GM23248 (cell line): ENCODE data around the gene EPX. TPM values are rescaled to one million over a fixed set of nuclear protein-coding genes. Genes with fewer than 3 reads are reported as not detected.

Experiments
- DNase-seq: peaks from one replicate; pipeline ENCODE4 v3.0.0-alpha.2; 2015
- H2AFZ ChIP-seq: fragments of 200-600 bp; sonication (generic); 2 replicates; pipeline ENCODE4 v1.6.1; 2016; ENCODE audit warnings: antibody characterized with exemption
- H3F3A ChIP-seq: fragments of 200-600 bp; sonication (generic); 2 replicates; pipeline ENCODE4 v1.6.1; 2016; ENCODE audit warnings: mild to moderate bottlenecking, antibody characterized with exemption, mixed run types; ENCODE audit not compliant: insufficient read depth
- H3K27ac ChIP-seq: fragments of 200-600 bp; sonication (generic); 2 replicates; pipeline ENCODE4 v1.5.1; 2016; ENCODE audit warnings: mild to moderate bottlenecking
- H3K27me3 ChIP-seq: fragments of 200-600 bp; sonication (generic); replicated peaks from 2 replicates; pipeline ENCODE4 v1.6.1; 2016; ENCODE audit warnings: mild to moderate bottlenecking; ENCODE audit not compliant: insufficient read depth
- H3K36me3 ChIP-seq: fragments of 200-600 bp; sonication (generic); 2 replicates; pipeline ENCODE4 v1.6.1; 2016; ENCODE audit warnings: low read depth, mild to moderate bottlenecking
- H3K4me1 ChIP-seq: fragments of 200-600 bp; sonication (generic); 2 replicates; pipeline ENCODE4 v1.6.1; 2016; ENCODE audit warnings: mild to moderate bottlenecking; ENCODE audit not compliant: insufficient read depth
- H3K4me2 ChIP-seq: fragments of 200-600 bp; sonication (generic); one replicate; pipeline ENCODE4 v1.6.1; 2016; ENCODE audit warnings: mild to moderate bottlenecking; ENCODE audit not compliant: unreplicated experiment
- H3K4me3 ChIP-seq: fragments of 200-600 bp; sonication (generic); 2 replicates; pipeline ENCODE4 v1.5.1; 2016; ENCODE audit warnings: mild to moderate bottlenecking
- H3K79me2 ChIP-seq: fragments of 200-600 bp; sonication (generic); 2 replicates; pipeline ENCODE4 v1.6.1; 2016; ENCODE audit warnings: mild to moderate bottlenecking; ENCODE audit not compliant: insufficient read depth
- H3K9ac ChIP-seq: fragments of 200-600 bp; sonication (generic); 2 replicates; pipeline ENCODE4 v1.6.1; 2016; ENCODE audit warnings: mild to moderate bottlenecking
- H3K9me2 ChIP-seq: fragments of 200-600 bp; sonication (generic); 2 replicates; pipeline ENCODE4 v1.6.1; 2016; ENCODE audit warnings: mixed run types, mild to moderate bottlenecking, moderate library complexity; ENCODE audit not compliant: insufficient read depth
- H3K9me3 ChIP-seq: fragments of 200-600 bp; sonication (generic); one replicate; pipeline ENCODE4 v1.6.1; 2017; ENCODE audit warnings: low read depth
- H4K20me1 ChIP-seq: fragments of 200-600 bp; sonication (generic); 2 replicates; pipeline ENCODE4 v1.6.0; 2016; ENCODE audit not compliant: insufficient read depth
- EZH2 ChIP-seq: fragments of 200-600 bp; sonication (generic); IDR thresholded peaks from 2 replicates; pipeline ENCODE4 v1.6.1; 2018; ENCODE audit warnings: antibody characterized with exemption, mild to moderate bottlenecking; ENCODE audit not compliant: insufficient read depth, poor library complexity, severe bottlenecking
- EZH2phosphoT487 ChIP-seq: fragments of 200-600 bp; sonication (generic); IDR thresholded peaks from 2 replicates; pipeline ENCODE4 v1.6.1; 2018; ENCODE audit warnings: antibody characterized with exemption, moderate library complexity, mild to moderate bottlenecking, low read depth; ENCODE audit not compliant: insufficient read depth
- WGBS, 2 experiments: methylation state at CpG; one replicate each; pipeline ENCODE4 v1.1.6; 2015 to 2017; ENCODE audit warnings: low lambda C conversion rate in 2 of 2, low coverage in 1 of 2; ENCODE audit errors: missing lambda C conversion rate in 2 of 2; 5-methylcytosine and 5-hydroxymethylcytosine counted together
- in situ Hi-C: fragments of 300-500 bp; cut with MboI; formaldehyde crosslinking; loops from 2 replicates; pipeline ENCODE4 v1.15.0; 2020
- polyA plus RNA-seq: library from polyadenylated mRNA; unstranded; fragments of >200 nt; fragmentation: Nextera tagmentation; extraction: Ambion mirVana; gene quantifications from 2 replicates; pipeline ENCODE4 v1.2.1, GENCODE V29; 2016
- total RNA-seq: library from RNA; depleted of rRNA; stranded (reverse); fragments of >200 nt; shearing (Covaris generic); gene quantifications from 2 replicates; pipeline ENCODE4 v1.2.3, GENCODE V29; 2014

The EPX gene
- total and polyA plus RNA-seq, 2 experiments from 2014 or later, result not detected

GRCh38 chr17:58202859-58203258 lies 10.3 kb downstream of the EPX start:
- in situ Hi-C loops, result no loop called here
- Histone ChIP-seq H3K4me1 (no peaks in the 10 kb centered on the region), H3K9me3 (no peaks in the 10 kb centered on the region), H2AFZ (no peak overlapping the region), H4K20me1 (no peaks in the 10 kb centered on the region), H3K9me2 (no peaks in the 10 kb centered on the region), H3K79me2 (no peaks in the 10 kb centered on the region), H3K4me2 (no peak overlapping the region), H3F3A (no peaks in the 10 kb centered on the region), H3K27ac (no peak overlapping the region), H3K9ac (no peak overlapping the region), H3K27me3 (0 out of 2 replicates have a peak, but pooled peaks cover 4% of the 10 kb centered on the region), H3K4me3 (no peak overlapping the region), H3K36me3 (no peaks in the 10 kb centered on the region)
- TF ChIP-seq EZH2 (no peak), EZH2phosphoT487 (no peak)
- 47 to 62% methylated on average over 7 of the region's 7 CpGs for WGBS, 2 experiments
- no peak for DNase-seq

- Histone ChIP-seq H3K4me3 (no peak overlapping the region), H3K27ac (no peak overlapping the region), H3F3A (no peaks in the 10 kb centered on the region), H3K4me2 (no peak overlapping the region), H3K9me2 (no peaks in the 10 kb centered on the region), H3K9me3 (no peaks in the 10 kb centered on the region), H3K27me3 (no peaks in the 10 kb centered on the region), H3K9ac (no peak overlapping the region), H3K36me3 (no peaks in the 10 kb centered on the region), H2AFZ (no peak overlapping the region), H3K79me2 (no peaks in the 10 kb centered on the region), H4K20me1 (no peaks in the 10 kb centered on the region), H3K4me1 (no peaks in the 10 kb centered on the region)
- in situ Hi-C loops, result no loop called here
- no peak for DNase-seq
- 80 to 83% methylated on average over 5 of the region's 5 CpGs for WGBS, 2 experiments
- TF ChIP-seq EZH2phosphoT487, result no peak
- no peak for TF ChIP-seq EZH2
Observed at GRCh38 chr17:58204796-58205195, 12.3 kb downstream of the EPX start.

DNA sequence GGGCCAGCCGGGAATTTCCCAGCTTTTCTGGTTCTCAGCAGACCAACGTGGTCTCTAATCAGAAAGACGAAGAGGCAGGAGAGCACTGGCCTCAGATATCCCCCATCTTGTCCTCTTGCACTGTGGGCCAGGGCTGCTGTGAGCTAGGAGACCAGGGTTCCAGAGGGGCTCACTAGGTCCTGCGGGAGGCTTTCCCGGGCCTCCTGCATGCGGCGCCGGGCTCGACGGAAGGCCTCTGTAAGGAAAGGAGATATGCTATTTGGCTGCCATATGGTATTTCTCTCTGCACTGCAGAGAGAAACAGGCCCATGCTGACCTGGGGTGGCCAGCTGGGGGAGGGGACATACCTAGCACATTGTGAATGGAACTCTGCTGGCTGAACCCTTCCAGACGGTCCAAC lies 13.4 kb downstream of the EPX start:
- H3K9me2 ChIP-seq, result no peaks in the 10 kb centered on the region
- H3K9me3 ChIP-seq, result no peaks in the 10 kb centered on the region
- no peak overlapping the region for H3K9ac ChIP-seq
- TF ChIP-seq EZH2 (no peak), EZH2phosphoT487 (no peak)
- in situ Hi-C loops, result no loop called here
- no peaks in the 10 kb centered on the region for H3K27me3 ChIP-seq
- no peaks in the 10 kb centered on the region for H4K20me1 ChIP-seq
- H3K4me2 ChIP-seq, result no peak overlapping the region
- no peak overlapping the region for H3K4me3 ChIP-seq
- no peak for DNase-seq
- H3K4me1 ChIP-seq, result no peaks in the 10 kb centered on the region
- H3K36me3 ChIP-seq, result no peaks in the 10 kb centered on the region
- no peaks in the 10 kb centered on the region for H3K79me2 ChIP-seq
- no peak overlapping the region for H3K27ac ChIP-seq
- WGBS, 2 experiments, result 90 to 93% methylated on average over 10 to 11 of the region's 11 CpGs
- no peak overlapping the region for H2AFZ ChIP-seq
- H3F3A ChIP-seq, result no peaks in the 10 kb centered on the region

DNA sequence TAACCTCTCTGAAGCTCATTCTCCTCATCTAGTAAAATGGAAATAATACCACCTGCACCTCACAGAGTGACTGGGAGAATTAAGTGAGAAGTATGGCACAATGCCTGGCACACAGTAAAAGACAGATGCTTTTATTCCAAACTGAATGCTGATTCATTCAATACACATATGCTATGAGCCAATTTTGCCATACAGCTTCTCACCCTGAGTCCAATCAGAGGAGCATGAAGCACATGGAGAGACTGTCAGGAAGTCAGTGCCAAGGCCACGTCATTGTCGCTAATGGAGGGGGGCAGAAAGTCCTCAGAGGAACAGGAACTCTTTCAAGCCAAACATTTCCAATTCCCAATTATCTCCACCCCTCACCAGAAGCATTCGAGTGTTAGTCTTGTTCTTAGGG lies 14.9 kb downstream of the EPX start:
- DNase-seq, result peak; percentile 33
- Histone ChIP-seq H3K9me2 (no peaks in the 10 kb centered on the region), H3K4me2 (no peak overlapping the region), H3K27me3 (no peaks in the 10 kb centered on the region), H3K27ac (no peak overlapping the region), H2AFZ (no peak overlapping the region), H3K9ac (no peak overlapping the region), H3K4me1 (no peaks in the 10 kb centered on the region), H3K79me2 (no peaks in the 10 kb centered on the region), H3F3A (no peaks in the 10 kb centered on the region), H3K4me3 (no peak overlapping the region), H4K20me1 (no peaks in the 10 kb centered on the region), H3K9me3 (no peaks in the 10 kb centered on the region), H3K36me3 (no peaks in the 10 kb centered on the region)
- TF ChIP-seq EZH2phosphoT487, result no peak
- no peak for TF ChIP-seq EZH2
- in situ Hi-C loops, result no loop called here
- WGBS, 2 experiments, result 48 to 83% methylated on average over 3 of the region's 3 CpGs

- no peaks in the 10 kb centered on the region for H3K79me2 ChIP-seq
- H4K20me1 ChIP-seq, result no peaks in the 10 kb centered on the region
- H3K9ac ChIP-seq, result no peak overlapping the region
- H3F3A ChIP-seq, result no peaks in the 10 kb centered on the region
- no peak for DNase-seq
- in situ Hi-C loops, result no loop called here
- H3K27me3 ChIP-seq, result no peaks in the 10 kb centered on the region
- H3K4me3 ChIP-seq, result no peak overlapping the region
- no peaks in the 10 kb centered on the region for H3K9me2 ChIP-seq
- TF ChIP-seq EZH2, result no peak
- TF ChIP-seq EZH2phosphoT487, result no peak
- H3K27ac ChIP-seq, result no peak overlapping the region
- no peak overlapping the region for H3K4me2 ChIP-seq
- no peak overlapping the region for H2AFZ ChIP-seq
- no peaks in the 10 kb centered on the region for H3K9me3 ChIP-seq
- no peaks in the 10 kb centered on the region for H3K4me1 ChIP-seq
- H3K36me3 ChIP-seq, result no peaks in the 10 kb centered on the region
- WGBS, 2 experiments, result 94 to 97% methylated on average over 5 of the region's 5 CpGs
Observed at GRCh38 chr17:58208344-58208743, 15.8 kb downstream of the EPX start.
